CD4-positive, alpha-beta memory T cell (primary cell): Measurements from ENCODE around the gene GPC5. TPM values are rescaled to one million over a fixed set of nuclear protein-coding genes. Genes with fewer than 3 reads are reported as not detected.

Experiments
- CTCF ChIA-PET: fragments of 350-600 bp; sonication (Branson Sonifier 250); formaldehyde crosslinking; loops from one replicate; lab custom pipeline; 2021; ENCODE audit warnings: inconsistent platforms; ENCODE audit not compliant: partially characterized antibody; lab: Charles Lee
- POLR2A ChIA-PET: fragments of 350-600 bp; sonication (Branson Sonifier 250); formaldehyde crosslinking; loops from one replicate; lab custom pipeline; 2021; ENCODE audit not compliant: partially characterized antibody; lab: Charles Lee
- DNase-seq, 5 donors: peaks; one replicate each; pipeline versions ENCODE4 v3.0.0 to v3.0.0-alpha.2; 2020 to 2022; ENCODE audit warnings: mixed read lengths in 1 of 5
- H3K27ac ChIP-seq: one replicate; pipeline ENCODE4 v1.7.0; 2013; ENCODE audit warnings: low read depth, low read length
- H3K27me3 ChIP-seq: 2 replicates; pipeline ENCODE4 v1.7.0; 2013; ENCODE audit warnings: mild to moderate bottlenecking, low read length, moderate library complexity; ENCODE audit not compliant: insufficient read depth
- H3K36me3 ChIP-seq: 2 replicates; pipeline ENCODE4 v1.7.0; 2013; ENCODE audit warnings: mild to moderate bottlenecking, low read length, moderate library complexity; ENCODE audit not compliant: insufficient read depth
- H3K4me1 ChIP-seq: 2 replicates; pipeline ENCODE4 v1.7.0; 2013; ENCODE audit warnings: mild to moderate bottlenecking, low read length, moderate library complexity; ENCODE audit not compliant: insufficient read depth
- H3K4me3 ChIP-seq, 2 donors: one replicate each; pipeline ENCODE4 v1.7.0; 2013; ENCODE audit warnings: low read length in 2 of 2, mild to moderate bottlenecking in 1 of 2
- H3K9me3 ChIP-seq, 2 donors: one replicate each; pipeline ENCODE4 v1.7.0; 2013; ENCODE audit warnings: low read length in 2 of 2, control low read depth in 1 of 2; ENCODE audit not compliant: control insufficient read depth in 1 of 2
- H3K27ac Mint-ChIP-seq, 7 donors: one replicate each; pipeline ENCODE4 v1.8.0; 2020 to 2021; ENCODE audit warnings: mixed read lengths in 7 of 7, mild to moderate bottlenecking in 6 of 7, inconsistent platforms in 3 of 7, moderate library complexity in 3 of 7
- H3K27me3 Mint-ChIP-seq, 2 donors: one replicate each; pipeline ENCODE4 v1.8.0; 2020 to 2021; ENCODE audit warnings: mixed read lengths in 2 of 2
- H3K36me3 Mint-ChIP-seq, 2 donors: one replicate each; pipeline ENCODE4 v1.8.0; 2020 to 2021; ENCODE audit warnings: mixed read lengths in 2 of 2, inconsistent platforms in 1 of 2, mild to moderate bottlenecking in 1 of 2
- H3K4me1 Mint-ChIP-seq, 4 donors: one replicate each; pipeline ENCODE4 v1.8.0; 2020 to 2021; ENCODE audit warnings: mixed read lengths in 4 of 4, mild to moderate bottlenecking in 1 of 4
- H3K4me3 Mint-ChIP-seq, 8 donors: one replicate each; pipeline ENCODE4 v1.8.0; 2020 to 2021; ENCODE audit warnings: mixed read lengths in 8 of 8, mild to moderate bottlenecking in 7 of 8, moderate library complexity in 6 of 8, inconsistent platforms in 3 of 8
- H3K9me3 Mint-ChIP-seq, 8 donors: one replicate each; pipeline ENCODE4 v1.8.0; 2020 to 2021; ENCODE audit warnings: mixed read lengths in 8 of 8, mild to moderate bottlenecking in 5 of 8, inconsistent platforms in 3 of 8, moderate library complexity in 1 of 8
- intact Hi-C: fragments of 100-400 bp; cut with micrococcal nuclease; formaldehyde crosslinking; loops from one replicate; pipeline ENCODE4 v1.15.1; 2023
- polyA plus RNA-seq, 2 donors: library from polyadenylated mRNA; unstranded; fragments of 300-500 nt; fragmentation: Illumina TruSeq; gene quantifications; one replicate each; pipeline ENCODE4 v1.2.3, GENCODE V29; 2021
- total RNA-seq, 2 experiments: library from RNA; stranded (reverse); gene quantifications; one replicate each; pipeline ENCODE4 v1.2.3, GENCODE V29; 2021

The GPC5 gene
- total and polyA plus RNA-seq, 4 experiments from 2014 or later: 0.14 TPM; not detected in 3

DNA sequence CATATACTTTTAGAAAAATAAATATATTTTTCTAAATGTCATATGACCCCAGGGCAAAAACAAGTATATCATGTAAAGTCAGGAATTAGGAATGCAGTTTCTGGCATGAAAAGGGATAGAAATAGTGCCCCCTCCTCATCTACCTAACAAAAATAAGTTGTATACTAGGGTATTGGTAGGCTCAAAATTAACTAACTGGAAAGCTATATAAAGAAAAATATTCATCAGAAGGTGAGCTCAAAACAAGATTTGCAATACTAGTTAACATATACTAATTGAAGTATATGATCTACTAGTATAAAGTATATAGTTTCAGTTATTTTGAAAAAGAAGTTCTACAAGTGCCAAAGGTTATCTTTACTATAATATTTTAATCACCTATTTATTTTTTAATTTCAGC lies 200.2 kb downstream of the GPC5 start:
- CTCF ChIA-PET: no interaction called here
- POLR2A ChIA-PET: no interaction called here
- H3K27me3 Mint-ChIP-seq: no peaks in the 10 kb centered on the region

DNA sequence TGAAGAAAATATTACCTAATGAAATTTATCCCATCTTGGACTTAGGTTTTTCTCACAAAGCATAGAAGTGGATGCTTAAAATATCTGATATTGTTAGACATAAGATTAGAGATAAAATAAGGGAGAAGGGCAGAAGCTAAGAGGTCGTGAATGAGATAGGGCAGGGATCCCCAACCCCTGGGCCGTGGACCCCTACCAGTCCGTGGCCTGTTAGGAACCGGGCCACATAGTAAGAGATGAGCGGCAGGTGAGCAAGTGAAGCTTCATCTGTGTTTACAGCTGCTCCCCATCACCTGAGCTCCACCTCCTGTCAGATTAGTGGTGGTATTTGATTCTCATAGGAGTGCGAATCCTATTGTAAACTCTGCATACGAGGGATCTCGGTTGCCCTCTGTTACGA lies 202.9 kb downstream of the GPC5 start:
- ChIA-PET POLR2A (no interaction called here), CTCF (no interaction called here)
- no peaks in the 10 kb centered on the region for H3K27me3 ChIP-seq
- Mint-ChIP-seq H3K27ac (no peak overlapping the region), H3K4me3 (no peak overlapping the region), H3K4me1 (no peaks in the 10 kb centered on the region), H3K27me3 (no peaks in the 10 kb centered on the region), H3K9me3 (peaks cover 0 to 2% (median 0%) of the 10 kb centered on the region in 8 donors), H3K36me3 (no peaks in the 10 kb centered on the region)
- H3K36me3 ChIP-seq: no peaks in the 10 kb centered on the region
- no peaks in the 10 kb centered on the region for H3K9me3 ChIP-seq
- DNase-seq: no peak
- intact Hi-C loops: no loop called here
- no peaks in the 10 kb centered on the region for H3K4me1 ChIP-seq
- no peak overlapping the region for H3K27ac ChIP-seq
- H3K4me3 ChIP-seq: no peak overlapping the region

More for the DNA sequence above, 200.2 kb downstream of the GPC5 start:
- Histone ChIP-seq H3K27ac (no peak overlapping the region), H3K9me3 (no peaks in the 10 kb centered on the region), H3K4me3 (no peak overlapping the region), H3K36me3 (no peaks in the 10 kb centered on the region), H3K4me1 (no peaks in the 10 kb centered on the region), H3K27me3 (no peaks in the 10 kb centered on the region)
- Mint-ChIP-seq H3K9me3 (peaks cover 0 to 2% (median 0%) of the 10 kb centered on the region in 8 donors), H3K4me1 (no peaks in the 10 kb centered on the region), H3K36me3 (no peaks in the 10 kb centered on the region), H3K27ac (no peak overlapping the region), H3K4me3 (no peak overlapping the region)
- no peak for DNase-seq
- intact Hi-C loops: no loop called here

- H3K4me1 Mint-ChIP-seq: no peaks in the 10 kb centered on the region
- POLR2A ChIA-PET: no interaction called here
Observed at GRCh38 chr13:91601807-91602206, 203.4 kb downstream of the GPC5 start.

DNA sequence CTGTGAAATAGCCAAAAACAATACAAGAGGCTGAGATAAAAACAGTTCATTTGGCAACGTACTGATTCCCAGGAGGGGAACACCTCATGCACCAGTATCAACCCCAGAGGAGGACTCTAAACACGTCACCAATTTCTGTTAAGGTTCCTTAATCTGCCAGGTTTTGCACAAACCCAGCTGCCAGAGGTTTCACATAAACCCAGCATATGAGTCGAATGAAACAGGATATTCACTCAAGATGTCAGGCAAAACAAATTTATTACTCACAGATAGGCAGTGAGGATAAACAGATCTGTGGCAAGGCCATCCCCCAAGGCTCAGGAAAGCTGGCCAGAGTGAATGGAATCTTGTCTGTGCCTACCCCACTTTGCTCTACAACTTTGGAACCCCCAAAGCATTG lies 210.9 kb downstream of the GPC5 start:
- no peak overlapping the region for H3K4me3 Mint-ChIP-seq

More at GRCh38 chr13:91601807-91602206, 203.4 kb downstream of the GPC5 start:
- no peaks in the 10 kb centered on the region for H3K27me3 Mint-ChIP-seq
- CTCF ChIA-PET: no interaction called here
- no peaks in the 10 kb centered on the region for H3K4me1 ChIP-seq
- intact Hi-C loops: no loop called here
- no peak overlapping the region for H3K27ac Mint-ChIP-seq
- DNase-seq: no peak
- H3K4me3 ChIP-seq: no peak overlapping the region
- H3K36me3 Mint-ChIP-seq: no peaks in the 10 kb centered on the region
- peaks cover 0 to 2% (median 0%) of the 10 kb centered on the region in 8 donors for H3K9me3 Mint-ChIP-seq
- no peak overlapping the region for H3K4me3 Mint-ChIP-seq
- no peaks in the 10 kb centered on the region for H3K27me3 ChIP-seq
- no peaks in the 10 kb centered on the region for H3K9me3 ChIP-seq
- H3K36me3 ChIP-seq: no peaks in the 10 kb centered on the region
- no peak overlapping the region for H3K27ac ChIP-seq

GRCh38 chr13:91618315-91618714 lies 219.9 kb downstream of the GPC5 start:
- no peak overlapping the region for H3K4me3 ChIP-seq
- Mint-ChIP-seq H3K36me3 (no peaks in the 10 kb centered on the region), H3K4me1 (no peaks in the 10 kb centered on the region), H3K9me3 (peaks cover 0 to 3% (median under 1%) of the 10 kb centered on the region in 8 donors), H3K4me3 (no peak overlapping the region), H3K27ac (no peak overlapping the region), H3K27me3 (peaks cover 0 to 2% of the 10 kb centered on the region in 2 donors)
- DNase-seq: no peak
- POLR2A ChIA-PET: no interaction called here
- no peaks in the 10 kb centered on the region for H3K36me3 ChIP-seq
- intact Hi-C loops: no loop called here
- no peak overlapping the region for H3K27ac ChIP-seq
- CTCF ChIA-PET: no interaction called here
- H3K4me1 ChIP-seq: no peaks in the 10 kb centered on the region
- H3K27me3 ChIP-seq: no peaks in the 10 kb centered on the region
- no peaks in the 10 kb centered on the region for H3K9me3 ChIP-seq

More for the DNA sequence above, 210.9 kb downstream of the GPC5 start:
- intact Hi-C loops: no loop called here
- Mint-ChIP-seq H3K27me3 (no peaks in the 10 kb centered on the region), H3K4me1 (no peaks in the 10 kb centered on the region), H3K36me3 (no peaks in the 10 kb centered on the region), H3K9me3 (peaks cover 0 to 4% (median 2%) of the 10 kb centered on the region in 8 donors), H3K27ac (no peak overlapping the region)
- ChIA-PET POLR2A (no interaction called here), CTCF (no interaction called here)
- no peaks in the 10 kb centered on the region for H3K9me3 ChIP-seq
- H3K27me3 ChIP-seq: no peaks in the 10 kb centered on the region
- H3K27ac ChIP-seq: no peak overlapping the region
- no peaks in the 10 kb centered on the region for H3K4me1 ChIP-seq
- H3K36me3 ChIP-seq: no peaks in the 10 kb centered on the region
- H3K4me3 ChIP-seq: no peak overlapping the region
- no peak for DNase-seq

GRCh38 chr13:91620670-91621141 lies 222.3 kb downstream of the GPC5 start:
- intact Hi-C loops: no loop called here
- H3K4me3 ChIP-seq: no peak overlapping the region
- H3K27ac Mint-ChIP-seq: no peak overlapping the region
- DNase-seq: no peak
- H3K27ac ChIP-seq: no peak overlapping the region
- H3K36me3 ChIP-seq: no peaks in the 10 kb centered on the region
- ChIA-PET CTCF (no interaction called here), POLR2A (no interaction called here)
- H3K27me3 Mint-ChIP-seq: peaks cover 0 to 2% of the 10 kb centered on the region in 2 donors
- no peak overlapping the region for H3K4me3 Mint-ChIP-seq
- no peaks in the 10 kb centered on the region for H3K4me1 Mint-ChIP-seq
- no peaks in the 10 kb centered on the region for H3K4me1 ChIP-seq
- peaks cover 0 to 3% (median 2%) of the 10 kb centered on the region in 8 donors for H3K9me3 Mint-ChIP-seq
- no peaks in the 10 kb centered on the region for H3K36me3 Mint-ChIP-seq
- no peaks in the 10 kb centered on the region for H3K9me3 ChIP-seq
- no peaks in the 10 kb centered on the region for H3K27me3 ChIP-seq

GRCh38 chr13:91621161-91621560 lies 222.7 kb downstream of the GPC5 start:
- no peaks in the 10 kb centered on the region for H3K9me3 ChIP-seq
- Mint-ChIP-seq H3K4me3 (no peak overlapping the region), H3K27me3 (peaks cover 0 to 2% of the 10 kb centered on the region in 2 donors), H3K4me1 (no peaks in the 10 kb centered on the region), H3K27ac (no peak overlapping the region), H3K9me3 (peaks cover 0 to 3% (median under 1%) of the 10 kb centered on the region in 8 donors), H3K36me3 (no peaks in the 10 kb centered on the region)
- POLR2A ChIA-PET: no interaction called here
- intact Hi-C loops: no loop called here
- CTCF ChIA-PET: no interaction called here
- no peaks in the 10 kb centered on the region for H3K27me3 ChIP-seq
- H3K4me3 ChIP-seq: no peak overlapping the region
- H3K27ac ChIP-seq: no peak overlapping the region
- no peaks in the 10 kb centered on the region for H3K36me3 ChIP-seq
- no peaks in the 10 kb centered on the region for H3K4me1 ChIP-seq
- DNase-seq: no peak

DNA sequence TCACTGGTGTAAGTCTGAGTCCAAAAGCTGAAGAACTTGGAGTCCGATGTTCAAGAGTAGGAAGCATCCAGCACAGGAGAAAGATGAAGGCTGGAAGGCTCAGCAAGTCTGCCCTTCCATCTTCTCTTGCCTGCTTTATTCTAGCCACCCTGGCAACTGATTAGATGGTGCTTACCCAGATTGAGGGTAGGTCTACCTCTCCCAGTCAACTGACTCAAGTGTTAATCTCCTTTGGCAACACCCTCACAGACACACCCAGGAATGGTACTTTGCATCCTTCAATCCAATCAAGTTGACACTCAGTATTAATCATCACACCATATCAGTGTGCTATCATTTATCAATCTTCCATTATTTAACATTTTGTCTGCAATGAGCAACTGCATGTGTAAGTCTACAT lies 223.5 kb downstream of the GPC5 start:
- peaks cover 0 to 2% of the 10 kb centered on the region in 2 donors for H3K27me3 Mint-ChIP-seq
- H3K4me3 Mint-ChIP-seq: no peak overlapping the region
- no peaks in the 10 kb centered on the region for H3K36me3 Mint-ChIP-seq

More for the DNA sequence above, 223.5 kb downstream of the GPC5 start:
- intact Hi-C loops: no loop called here
- no peak overlapping the region for H3K27ac Mint-ChIP-seq
- Histone ChIP-seq H3K4me1 (no peaks in the 10 kb centered on the region), H3K27me3 (no peaks in the 10 kb centered on the region), H3K36me3 (no peaks in the 10 kb centered on the region), H3K9me3 (no peaks in the 10 kb centered on the region), H3K27ac (no peak overlapping the region), H3K4me3 (no peak overlapping the region)
- DNase-seq: no peak
- ChIA-PET POLR2A (no interaction called here), CTCF (no interaction called here)
- H3K9me3 Mint-ChIP-seq: peaks cover 0 to 3% (median under 1%) of the 10 kb centered on the region in 8 donors
- H3K4me1 Mint-ChIP-seq: no peaks in the 10 kb centered on the region
